GM12892 (cell line): ENCODE results near the gene MYO10.

ENCODE experiments used
- POLR2A ChIP-seq: IDR thresholded peaks from 2 replicates; pipeline ENCODE4 v1.6.1; 2011; ENCODE audit warnings: low read depth, low read length, control low read depth
- POLR2AphosphoS5 ChIP-seq: IDR thresholded peaks from 2 replicates; pipeline ENCODE4 v1.6.1; 2011; ENCODE audit warnings: low read depth, low read length, control low read depth
- TAF1 ChIP-seq: IDR thresholded peaks from 2 replicates; pipeline ENCODE4 v1.6.1; 2011; ENCODE audit warnings: low read depth, mild to moderate bottlenecking, control low read depth, low read length, borderline replicate concordance

DNA sequence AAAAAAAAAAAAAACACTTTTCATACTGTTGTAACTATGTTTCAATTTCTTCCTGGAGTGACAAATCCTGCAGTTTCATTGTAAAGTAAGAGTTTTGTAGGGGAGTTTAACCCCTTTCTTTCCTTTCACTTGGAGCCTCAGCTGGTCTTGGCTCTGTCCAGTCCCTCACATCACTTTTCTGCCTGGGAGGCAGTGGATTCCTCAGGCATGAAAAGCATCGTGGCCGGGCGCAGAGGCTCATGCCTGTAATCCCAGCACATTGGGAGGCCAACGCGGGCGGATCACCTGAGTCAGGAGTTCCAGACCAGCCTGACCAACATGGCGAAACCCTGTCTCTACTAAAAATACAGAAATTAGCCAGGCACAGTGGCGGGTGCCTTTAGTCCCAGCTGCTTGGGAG lies 45.6 kb upstream of the MYO10 start:
- TF ChIP-seq POLR2A (no peak), TAF1 (no peak), POLR2AphosphoS5 (no peak)
